Endothelial cell of umbilical vein (primary cell): ENCODE data around the gene NR4A1. TPM values are rescaled to one million over a fixed set of nuclear protein-coding genes. Genes with fewer than 3 reads are reported as not detected.

Experiments
- BruUV-seq: library from RNA; stranded (reverse); fragments of 400-500 nt; replicated peaks from 2 replicates; lab custom pipeline; 2021; lab: Mats Ljungman, UMichigan
- CTCF ChIA-PET: fragments of 300-600, 350-600 bp; sonication (Branson Sonifier 250); formaldehyde crosslinking; loops from one replicate; lab custom pipeline; 2021; ENCODE audit warnings: antibody characterized with exemption, inconsistent platforms; lab: Charles Lee
- POLR2A ChIA-PET: fragments of 300-600, 350-600 bp; sonication (Branson Sonifier 250); formaldehyde crosslinking; loops from one replicate; lab custom pipeline; 2021; ENCODE audit warnings: antibody characterized with exemption, inconsistent platforms; lab: Charles Lee
- DNase-seq: peaks from one replicate; pipeline ENCODE4 v3.0.0-alpha.2; 2011; ENCODE audit warnings: low read depth, low spot score
- FAIRE-seq: peaks from 2 replicates; lab custom pipeline; 2011; peaks lifted over from hg19 to GRCh38; lab: Jason Lieb, UNC
- H2AFZ ChIP-seq: 2 replicates; pipeline ENCODE4 v1.6.0; 2012; ENCODE audit warnings: low read depth, low read length, control low read depth, inconsistent platforms
- H3K27ac ChIP-seq: 2 replicates; pipeline ENCODE4 v1.5.1; 2011; ENCODE audit warnings: low read depth, mild to moderate bottlenecking, control low read depth, low read length, moderate library complexity; ENCODE audit not compliant: insufficient read depth
- H3K27me3 ChIP-seq, 2 experiments: 2 replicates each; pipeline versions ENCODE4 v1.6.0 to v1.6.1; 2011; ENCODE audit warnings: low read length in 2 of 2, mixed read lengths in 1 of 2; ENCODE audit not compliant: control insufficient read depth in 2 of 2, insufficient read depth in 2 of 2
- H3K36me3 ChIP-seq, 2 experiments: 2 replicates in 1 of 2; 3 replicates in 1 of 2; pipeline ENCODE4 v1.5.1; 2011; ENCODE audit warnings: low read length in 2 of 2, mild to moderate bottlenecking in 1 of 2, moderate library complexity in 1 of 2; ENCODE audit not compliant: control insufficient read depth in 2 of 2, insufficient read depth in 2 of 2; ENCODE audit errors: extremely low read depth in 1 of 2
- H3K4me1 ChIP-seq: 3 replicates; pipeline ENCODE4 v1.5.1; 2011; ENCODE audit warnings: mild to moderate bottlenecking, low read length; ENCODE audit not compliant: control insufficient read depth, insufficient read depth; ENCODE audit errors: extremely low read depth
- H3K4me2 ChIP-seq: 2 replicates; pipeline ENCODE4 v1.6.1; 2011; ENCODE audit warnings: low read length, control low read depth, mixed read lengths; ENCODE audit not compliant: insufficient read depth
- H3K4me3 ChIP-seq, 3 experiments: fragments of 200-600 bp in 1 of 3; sonication (generic), shearing (Covaris generic) in 1 of 3; replicated peaks in 1 of 3; 2 replicates each; pipeline ENCODE4 v1.5.1; 2011 to 2016; ENCODE audit warnings: control low read depth in 3 of 3, low read length in 3 of 3, mild to moderate bottlenecking in 2 of 3, inconsistent platforms in 1 of 3, low read depth in 1 of 3, moderate library complexity in 1 of 3; ENCODE audit not compliant: insufficient read depth in 1 of 3
- H3K79me2 ChIP-seq: 2 replicates; pipeline ENCODE4 v1.6.0; 2012; ENCODE audit warnings: low read length, inconsistent platforms; ENCODE audit not compliant: control insufficient read depth, insufficient read depth
- H3K9ac ChIP-seq: replicated peaks from 2 replicates; pipeline ENCODE3; 2011; ENCODE audit warnings: low read length, control low read depth; ENCODE audit not compliant: insufficient read depth; ENCODE audit errors: extremely low read depth
- H3K9me1 ChIP-seq: replicated peaks from 3 replicates; pipeline ENCODE4 v1.6.0; 2011; ENCODE audit warnings: mild to moderate bottlenecking, low read length; ENCODE audit not compliant: control insufficient read depth, insufficient read depth; ENCODE audit errors: extremely low read depth
- H3K9me3 ChIP-seq: replicated peaks from 2 replicates; pipeline ENCODE4 v1.5.1; 2012; ENCODE audit warnings: low read length, inconsistent platforms; ENCODE audit not compliant: control insufficient read depth, insufficient read depth
- H4K20me1 ChIP-seq: replicated peaks from 2 replicates; pipeline ENCODE3; 2011; ENCODE audit warnings: mild to moderate bottlenecking, low read length; ENCODE audit not compliant: control insufficient read depth, insufficient read depth; ENCODE audit errors: extremely low read depth
- CTCF ChIP-seq, 2 donors: IDR thresholded peaks; 1 replicate in 1 of 2; 2 replicates in 1 of 2; pipeline ENCODE4 v1.5.1; 2011; ENCODE audit warnings: low read length in 2 of 2, mild to moderate bottlenecking in 2 of 2, moderate library complexity in 2 of 2, control low read depth in 1 of 2, inconsistent platforms in 1 of 2, low read depth in 1 of 2; ENCODE audit not compliant: insufficient read depth in 1 of 2; ENCODE audit errors: extremely low read depth in 1 of 2
- EZH2 ChIP-seq: IDR thresholded peaks from 2 replicates; pipeline ENCODE4 v1.6.1; 2012; ENCODE audit warnings: borderline replicate concordance, low read depth, mild to moderate bottlenecking, moderate library complexity, low read length, inconsistent platforms; ENCODE audit not compliant: severe bottlenecking
- FOS ChIP-seq: IDR thresholded peaks from 2 replicates; pipeline ENCODE4 v1.6.1; 2011; ENCODE audit warnings: mild to moderate bottlenecking, low read length, moderate library complexity, borderline replicate concordance; ENCODE audit not compliant: insufficient read depth
- GATA2 ChIP-seq: IDR thresholded peaks from 2 replicates; pipeline ENCODE4 v1.7.0; 2011; ENCODE audit warnings: low read depth, mild to moderate bottlenecking, moderate library complexity, mixed read lengths, low read length; ENCODE audit not compliant: insufficient read length, insufficient read depth
- JUN ChIP-seq: IDR thresholded peaks from 2 replicates; pipeline ENCODE4 v1.6.1; 2011; ENCODE audit warnings: borderline replicate concordance, low read depth; ENCODE audit not compliant: insufficient read length, insufficient read depth
- MYC ChIP-seq: IDR thresholded peaks from one replicate; pipeline ENCODE4 v1.6.1; 2011; ENCODE audit warnings: mild to moderate bottlenecking, low read depth, low read length
- POLR2A ChIP-seq: IDR thresholded peaks from 2 replicates; pipeline ENCODE4 v1.6.1; 2012; ENCODE audit warnings: low read depth, mild to moderate bottlenecking, control low read depth, low read length
- POLR2AphosphoS5 ChIP-seq: IDR thresholded peaks from 2 replicates; pipeline ENCODE4 v1.6.1; 2012; ENCODE audit warnings: low read depth, mild to moderate bottlenecking, control low read depth, low read length, moderate library complexity; ENCODE audit not compliant: insufficient read depth
- dilution Hi-C: fragments of 300-500 bp; cut with MboI; formaldehyde crosslinking; loops from one replicate; pipeline ENCODE4 v1.15.0; 2019; ENCODE audit warnings: low sequenced_read_pairs; ENCODE audit not compliant: extremely low pct_ligation_motif_present
- intact Hi-C: fragments of 100-400 bp; cut with micrococcal nuclease; formaldehyde crosslinking; loops from one replicate; pipeline ENCODE4 v1.10.0; 2022
- polyA plus RNA-seq, 4 experiments: library from polyadenylated mRNA; depleted of rRNA in 3 of 4; stranded (reverse) in 3 of 4; unstranded in 1 of 4; fragments of >200 nt; gene quantifications; 2 replicates each; pipeline versions ENCODE4 v1.2.1 to v1.2.3, GENCODE V29; 2011 to 2012; ENCODE audit warnings: missing spikeins in 1 of 4
- total RNA-seq: library from RNA; stranded (reverse); gene quantifications from 2 replicates; pipeline ENCODE4 v1.2.3, GENCODE V29; 2021
- TF ChIP-seq, protein P1 (sequence below): IDR thresholded peaks from 2 replicates; pipeline ENCODE4 v1.6.1; 2011; ENCODE audit not compliant: insufficient read depth, insufficient read length

The NR4A1 gene
- total and polyA plus RNA-seq, 2 donors (not counting 3 experiments of a cell fraction or from before 2014, with no cell fraction given): 6.8 to 18.2 TPM

- Histone ChIP-seq H3K9me1 (no peaks in the 10 kb centered on the region), H3K9ac (no peak overlapping the region), H3K79me2 (peaks cover 32% of the 10 kb centered on the region), H2AFZ (no peak overlapping the region), H3K4me1 (peaks cover 39% of the 10 kb centered on the region), H3K4me2 (peak overlapping the region; percentile 48), H3K36me3 (peaks cover 7 to 9% of the 10 kb centered on the region in 2 experiments), H3K9me3 (no peaks in the 10 kb centered on the region), H4K20me1 (no peaks in the 10 kb centered on the region), H3K27me3 (no peaks in the 10 kb centered on the region), H3K27ac (no peak overlapping the region), H3K4me3 (peak overlapping the region in 1 of 3 experiments; percentile 95)
- peak; percentile 58 for FAIRE-seq
- CTCF ChIA-PET: interaction anchor here (0.8 to 11.4 kb wide), 4 partner anchors 13 to 76 kb away, joined by 4 to 946 read pairs (median 7); no protein-coding TSS in a partner anchor
- no peak for TF ChIP-seq GATA2
- TF ChIP-seq, protein P1, sequence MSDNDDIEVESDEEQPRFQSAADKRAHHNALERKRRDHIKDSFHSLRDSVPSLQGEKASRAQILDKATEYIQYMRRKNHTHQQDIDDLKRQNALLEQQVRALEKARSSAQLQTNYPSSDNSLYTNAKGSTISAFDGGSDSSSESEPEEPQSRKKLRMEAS: no peak
- no peak for TF ChIP-seq JUN
- TF ChIP-seq MYC: no peak
- no peak for TF ChIP-seq EZH2
- TF ChIP-seq FOS: no peak
- no peak for TF ChIP-seq POLR2AphosphoS5
- no peak for TF ChIP-seq CTCF (IDR thresholded peaks at IDR 0.05; ENCODE audit: extremely low read depth in 1 of 2, insufficient read depth in 1 of 2, low read depth in 1 of 2, low read length in 2 of 2)
- TF ChIP-seq POLR2A: no peak
- dilution Hi-C loops (no loop called here), intact Hi-C loops (no loop called here)
- no peak for DNase-seq
- no TSS peak for BruUV-seq
- POLR2A ChIA-PET: interaction anchor here (0.6 to 5.8 kb wide), 27 partner anchors 9 to 183 kb away, joined by 3 to 221 read pairs (median 4); partner anchors contain the start of genes ANKRD33, ATG101 and NR4A1
Observed at GRCh38 chr12:52005903-52006703, 45.1 kb upstream of the NR4A1 start.
